HG03025 (cell line): Measurements from ENCODE around the gene RPL21.
"Not testable (repeated sequence)": the region's sequence is repeated elsewhere in the genome, so short reads cannot be mapped to it uniquely, and the experiment has no call there.

Source experiments
- ATAC-seq: cut with Tn5 transposase; IDR thresholded peaks from one replicate; pipeline ENCODE4 v1.9.1; 2021; ENCODE audit warnings: mild to moderate bottlenecking, moderate library complexity; ENCODE audit not compliant: unreplicated experiment, low FRiP score

Gene RPL21

GRCh38 chr13:27283906-27284493, 32.6 kb downstream of the RPL21 start:
- ATAC-seq = no peak

- ATAC-seq = no peak
These were observed 37.0 kb downstream of the RPL21 start for GRCh38 chr13:27288392-27288791.

GRCh38 chr13:27289011-27289665, 37.8 kb downstream of the RPL21 start:
- no peak for ATAC-seq

- no peak for ATAC-seq
These were observed 39.4 kb downstream of the RPL21 start for GRCh38 chr13:27290715-27291114.

GRCh38 chr13:27291967-27292366, 40.6 kb downstream of the RPL21 start:
- ATAC-seq = not testable (repeated sequence)

GRCh38 chr13:27293076-27293691, 41.8 kb downstream of the RPL21 start:
- ATAC-seq = no peak

- ATAC-seq = no peak
These were observed 42.6 kb downstream of the RPL21 start for GRCh38 chr13:27293873-27294515.

- ATAC-seq = no peak
These were observed 43.7 kb downstream of the RPL21 start for GRCh38 chr13:27295096-27295495.

GRCh38 chr13:27295660-27296059, 44.3 kb downstream of the RPL21 start:
- ATAC-seq = no peak

GRCh38 chr13:27296496-27296895, 45.1 kb downstream of the RPL21 start:
- ATAC-seq = no peak

- no peak for ATAC-seq
These were observed 47.5 kb downstream of the RPL21 start for GRCh38 chr13:27298849-27299248.

GRCh38 chr13:27300406-27300805, 49.0 kb downstream of the RPL21 start:
- ATAC-seq = not testable (repeated sequence)

GRCh38 chr13:27300941-27301586, 49.7 kb downstream of the RPL21 start:
- no peak for ATAC-seq

GRCh38 chr13:27302643-27303262, 51.4 kb downstream of the RPL21 start:
- ATAC-seq = no peak

- ATAC-seq = no peak
These were observed 52.7 kb downstream of the RPL21 start for GRCh38 chr13:27304099-27304498.

- no peak for ATAC-seq
These were observed 53.3 kb downstream of the RPL21 start for GRCh38 chr13:27304611-27305010.
